Measurements from ENCODE around the gene PALLD.

PALLD gene

GRCh38 chr4:168864821-168865541, 368.1 kb downstream of the PALLD start:
- no peak for DNase-seq

GRCh38 chr4:168865854-168866253, 369.0 kb downstream of the PALLD start:
- no peak for DNase-seq

GRCh38 chr4:168866635-168867034, 369.8 kb downstream of the PALLD start:
- no peak for DNase-seq

GRCh38 chr4:168867128-168867527, 370.3 kb downstream of the PALLD start:
- no peak for DNase-seq

DNA sequence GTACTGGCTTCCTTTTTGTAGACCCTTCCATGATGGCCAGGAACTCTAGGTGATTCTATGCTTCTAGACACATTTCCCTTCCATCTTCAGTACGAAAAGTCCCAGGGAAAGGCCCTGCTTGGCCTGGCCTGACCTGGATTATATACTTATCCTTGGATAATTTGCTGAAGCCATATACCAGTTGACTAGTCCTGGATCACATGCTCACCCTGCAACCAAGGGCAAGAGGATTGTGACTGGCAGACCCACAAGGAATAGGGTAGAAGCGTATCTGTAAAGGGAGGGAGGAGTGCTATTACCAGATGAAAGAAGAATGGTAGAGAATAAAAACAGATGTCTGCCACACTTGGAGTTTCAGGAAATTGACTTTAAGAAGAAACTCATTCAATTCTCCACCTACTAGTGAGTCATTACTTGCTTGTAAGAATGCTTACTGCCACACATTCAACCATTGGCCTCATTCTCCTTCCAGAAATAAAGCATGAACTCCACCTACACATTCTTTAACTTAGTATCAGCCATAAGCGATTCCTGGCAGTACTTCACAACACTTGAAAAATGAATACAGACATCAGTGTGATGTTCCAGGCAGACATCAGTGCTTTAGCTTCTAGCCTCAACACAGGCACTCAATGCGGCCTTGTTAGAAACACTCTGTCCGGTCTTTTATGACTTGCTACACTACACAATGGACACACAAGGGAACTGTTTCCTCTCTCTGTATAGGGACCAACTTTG, 371.4 kb downstream of the PALLD start:
- DNase-seq, result no peak

DNA sequence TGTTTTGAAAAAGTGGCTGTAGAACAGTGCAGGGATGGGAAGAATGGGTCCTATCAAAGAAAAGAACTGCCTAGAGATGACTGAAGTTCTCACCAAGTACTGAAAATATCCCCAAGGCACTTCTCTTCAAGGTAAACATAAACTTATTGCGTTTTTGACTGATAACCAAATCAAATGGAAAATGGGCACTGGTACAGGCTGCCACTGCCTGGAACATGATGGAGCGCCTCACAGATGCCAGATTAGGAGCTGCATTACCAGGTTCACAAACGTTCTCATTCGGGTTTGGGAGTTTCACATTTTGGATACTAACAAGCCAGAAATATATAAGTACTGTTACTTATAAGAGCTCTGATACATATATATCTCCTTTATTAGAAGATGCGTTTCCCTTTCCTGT, 371.9 kb downstream of the PALLD start:
- DNase-seq, result no peak

GRCh38 chr4:168870004-168870403, 373.2 kb downstream of the PALLD start:
- no peak for DNase-seq

GRCh38 chr4:168871632-168872031, 374.8 kb downstream of the PALLD start:
- DNase-seq, result no peak

- DNase-seq, result no peak
Measured at GRCh38 chr4:168874083-168874482, 377.2 kb downstream of the PALLD start.

GRCh38 chr4:168876106-168876505, 379.3 kb downstream of the PALLD start:
- no peak for DNase-seq

DNA sequence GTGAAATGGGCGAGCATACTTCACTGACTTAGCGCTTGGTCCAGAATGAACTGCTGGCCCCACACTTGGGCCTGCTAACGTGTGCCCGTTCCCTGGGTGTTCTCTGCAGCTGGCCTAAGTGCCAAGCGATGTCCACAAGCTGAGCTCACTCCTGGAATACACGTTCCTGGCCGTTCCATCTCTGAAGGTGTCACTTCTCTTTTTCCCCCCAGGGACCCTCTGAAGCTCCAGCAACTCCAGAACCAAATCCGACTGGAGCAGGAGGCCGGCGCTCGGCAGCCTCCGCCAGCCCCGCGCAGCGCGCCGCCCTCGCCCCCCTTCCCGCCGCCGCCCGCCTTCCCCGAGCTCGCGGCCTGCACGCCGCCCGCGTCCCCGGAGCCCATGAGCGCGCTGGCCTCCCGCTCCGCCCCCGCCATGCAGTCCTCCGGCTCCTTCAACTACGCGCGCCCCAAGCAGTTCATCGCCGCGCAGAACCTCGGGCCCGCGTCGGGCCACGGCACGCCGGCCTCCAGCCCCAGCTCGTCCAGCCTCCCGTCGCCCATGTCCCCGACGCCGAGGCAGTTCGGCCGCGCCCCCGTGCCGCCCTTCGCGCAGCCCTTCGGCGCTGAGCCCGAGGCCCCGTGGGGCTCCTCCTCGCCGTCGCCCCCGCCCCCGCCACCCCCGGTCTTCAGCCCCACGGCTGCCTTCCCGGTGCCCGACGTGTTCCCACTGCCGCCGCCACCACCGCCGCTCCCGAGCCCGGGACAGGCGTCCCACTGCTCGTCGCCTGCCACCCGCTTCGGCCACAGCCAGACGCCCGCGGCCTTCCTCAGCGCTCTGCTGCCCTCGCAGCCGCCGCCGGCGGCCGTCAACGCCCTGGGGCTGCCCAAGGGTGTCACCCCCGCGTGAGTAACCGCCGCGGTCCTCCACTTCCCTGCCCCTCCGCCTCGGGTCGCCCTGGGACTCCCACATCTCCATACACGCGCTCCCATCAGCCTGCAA, 380.9 kb downstream of the PALLD start:
- no peak for DNase-seq

- DNase-seq, result no peak
Measured at GRCh38 chr4:168878623-168879022, 381.8 kb downstream of the PALLD start.

GRCh38 chr4:168879188-168879587, 382.3 kb downstream of the PALLD start:
- no peak for DNase-seq

DNA sequence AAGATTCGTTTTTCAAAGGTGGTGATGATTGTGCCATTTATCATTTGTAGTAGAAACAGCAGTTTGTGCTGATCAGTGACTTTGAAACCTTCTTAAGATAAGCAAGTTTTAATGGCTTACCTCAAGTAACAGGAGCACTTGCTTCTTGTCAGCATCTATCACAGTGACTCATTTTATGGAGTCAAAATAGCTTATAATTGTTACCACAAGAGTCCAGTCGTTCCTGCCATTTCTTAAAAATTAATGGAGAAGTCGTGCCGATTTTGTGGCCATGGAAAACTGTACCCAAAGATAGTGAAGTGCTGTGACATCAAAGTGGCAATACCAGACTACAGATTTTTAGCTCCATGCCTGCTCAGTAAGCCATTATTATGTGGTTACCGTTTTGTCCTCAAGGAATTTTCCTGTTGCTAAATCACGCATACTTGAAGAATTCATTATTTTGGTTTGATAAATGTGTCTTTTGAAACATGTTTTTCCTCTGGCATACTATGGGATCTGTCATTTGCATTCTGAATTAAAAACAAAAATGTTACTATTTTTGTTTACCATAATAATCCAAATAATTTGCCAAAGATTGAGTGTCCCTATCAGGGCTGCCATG, 383.3 kb downstream of the PALLD start:
- no peak for DNase-seq

DNA sequence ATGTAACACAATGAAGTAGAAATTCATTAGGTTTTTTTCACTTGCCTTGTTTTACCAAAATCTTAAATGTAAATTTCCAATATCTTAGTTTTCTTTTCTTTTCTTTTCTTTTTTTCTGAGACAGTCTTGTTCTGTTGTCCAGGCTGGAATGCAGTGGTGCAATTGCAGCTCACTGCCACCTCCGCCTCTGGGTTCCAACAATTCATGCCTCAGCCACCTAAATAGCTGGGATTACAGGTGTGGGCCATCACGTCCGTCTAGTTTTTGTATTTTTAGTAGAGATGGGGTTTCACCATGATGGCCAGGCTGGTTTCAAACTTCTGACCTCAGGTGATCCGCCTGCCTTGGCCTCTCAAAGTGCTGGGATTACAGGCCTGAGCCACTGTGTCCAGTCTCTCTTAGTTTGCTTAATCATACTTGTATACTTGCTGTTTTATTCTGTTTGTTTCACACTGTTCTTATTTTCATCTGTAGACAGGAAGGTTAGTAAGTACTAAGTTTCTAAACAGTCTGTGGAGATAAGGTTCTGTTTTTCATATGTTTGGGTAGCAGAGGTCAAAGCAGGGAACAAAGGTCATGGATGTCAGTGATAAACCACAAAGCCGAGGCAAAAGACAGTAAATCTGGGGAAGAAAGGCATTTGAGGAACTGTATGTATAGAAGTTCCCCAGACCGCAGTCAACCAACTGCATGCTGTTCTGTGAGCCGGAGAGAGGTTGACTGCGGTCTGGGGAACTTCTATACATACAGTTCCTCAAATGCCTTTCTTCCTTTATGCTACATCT, 384.2 kb downstream of the PALLD start:
- DNase-seq, result no peak

- no peak for DNase-seq
Measured at GRCh38 chr4:168881781-168882420, 385.0 kb downstream of the PALLD start.

DNA sequence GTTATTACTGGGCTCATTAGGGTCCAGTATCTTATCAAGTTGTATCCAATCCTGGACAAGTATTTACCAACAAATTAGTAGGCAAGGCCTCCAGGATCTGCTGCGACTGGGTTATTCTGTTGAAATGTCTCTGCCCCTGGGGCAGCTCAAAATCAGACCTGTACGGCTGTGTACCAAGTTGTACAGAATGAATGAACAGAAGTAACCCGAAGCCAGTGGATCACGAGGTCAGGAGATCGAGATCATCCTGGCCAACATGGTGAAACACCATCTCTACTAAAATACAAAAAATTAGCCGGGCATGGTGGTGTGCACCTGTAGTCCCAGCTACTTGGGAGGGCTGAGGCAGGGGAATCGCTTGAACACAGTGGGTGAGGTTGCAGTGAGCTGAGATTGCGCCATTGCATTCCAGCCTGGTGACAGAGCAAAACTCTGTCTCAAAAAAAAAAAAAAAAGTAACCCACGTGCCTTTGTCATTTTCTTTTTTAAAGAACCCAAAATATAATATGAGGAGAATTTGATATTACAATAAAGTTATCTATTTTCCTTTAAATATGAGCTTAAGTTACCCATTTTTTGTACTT, 385.9 kb downstream of the PALLD start:
- DNase-seq, result no peak

DNA sequence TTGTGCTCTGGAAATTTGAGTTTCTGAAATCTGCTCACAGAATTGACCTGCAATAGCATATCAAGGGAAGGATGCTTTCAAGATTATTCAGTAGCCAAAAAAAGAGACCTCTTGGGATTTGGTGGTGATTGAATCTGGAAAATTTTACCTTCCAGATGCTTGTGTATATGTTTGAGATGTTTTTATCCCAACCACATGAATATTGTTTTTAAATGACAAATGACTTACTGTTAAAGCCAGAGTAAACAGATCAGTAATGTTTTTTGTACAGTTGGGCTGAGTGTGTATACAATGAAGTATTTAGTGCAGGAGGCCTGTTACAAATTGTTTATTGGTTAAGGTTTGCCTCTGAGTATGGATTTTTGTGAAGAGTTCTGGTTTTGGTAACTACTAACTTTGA, 386.7 kb downstream of the PALLD start:
- DNase-seq, result no peak

- no peak for DNase-seq
Measured at GRCh38 chr4:168884251-168885124, 387.6 kb downstream of the PALLD start.

DNA sequence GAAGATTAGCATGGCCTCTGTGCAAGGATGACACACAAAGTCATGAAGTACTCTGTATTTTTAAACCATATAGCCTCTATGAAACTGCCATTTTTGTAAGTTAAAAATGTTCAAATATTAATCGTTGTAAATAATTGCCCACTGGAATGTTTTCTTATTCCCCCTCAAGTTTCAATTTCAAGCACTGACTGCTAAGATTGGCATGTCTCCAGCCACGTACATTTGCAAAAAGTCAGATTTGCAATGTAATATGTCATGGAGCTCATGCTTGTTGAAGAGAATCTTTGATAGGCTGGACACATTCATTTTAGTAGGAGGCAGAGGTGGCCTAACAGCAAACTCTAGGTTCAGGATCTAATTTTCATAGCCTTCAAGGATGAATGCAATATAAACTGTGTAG, 388.5 kb downstream of the PALLD start:
- no peak for DNase-seq

Data from activated T-cell treated with anti-CD3 and anti-CD28 coated beads for 4 hours (primary cell).